SK-N-SH (cell line): ENCODE results near the gene MLST8. TPM values are rescaled to one million over a fixed set of nuclear protein-coding genes. Genes with fewer than 3 reads are reported as not detected.

Experiments used
- CTCF ChIA-PET: fragments of 300-600, 350-600 bp; formaldehyde crosslinking; extraction: SDS; loops from one replicate; lab custom pipeline; 2021; lab: Yijun Ruan, JAX
- POLR2A ChIA-PET: fragments of 350-600 bp; sonication (Branson Sonifier 250); formaldehyde crosslinking; extraction: SDS; loops from one replicate; lab custom pipeline; 2020; ENCODE audit warnings: antibody characterized with exemption, inconsistent platforms; lab: Yijun Ruan, JAX
- DNase-seq: peaks from one replicate; pipeline ENCODE4 v3.0.0; 2012
- H2AFZ ChIP-seq: fragments of 200-600 bp; sonication (generic); 2 replicates; pipeline ENCODE4 v1.8.1; 2016; ENCODE audit warnings: antibody characterized with exemption, mild to moderate bottlenecking, low read depth
- H3F3A ChIP-seq: fragments of 200-600 bp; sonication (generic); replicated peaks from 2 replicates; pipeline ENCODE3; 2016; ENCODE audit warnings: antibody characterized with exemption, mild to moderate bottlenecking; ENCODE audit not compliant: insufficient read depth
- H3K27ac ChIP-seq, 2 experiments: fragments of 200-500 bp in 1 of 2; fragments of 200-600 bp in 1 of 2; sonication (Bioruptor generic) in 1 of 2; sonication (generic), shearing (Covaris generic) in 1 of 2; 2 replicates each; pipeline versions ENCODE4 v1.5.1 to v1.6.1; 2014 to 2016; ENCODE audit warnings: low read depth in 2 of 2, inconsistent platforms in 1 of 2, low read length in 1 of 2, mild to moderate bottlenecking in 1 of 2, mixed read lengths in 1 of 2
- H3K27me3 ChIP-seq: fragments of 200-600 bp; sonication (generic), shearing (Covaris generic); 2 replicates; pipeline ENCODE4 v1.6.1; 2016; ENCODE audit warnings: mixed run types; ENCODE audit not compliant: insufficient read depth
- H3K36me3 ChIP-seq, 2 experiments: fragments of 200-500 bp in 1 of 2; fragments of 200-600 bp in 1 of 2; sonication (Bioruptor generic) in 1 of 2; sonication (generic) in 1 of 2; replicated peaks in 1 of 2; 2 replicates each; pipeline versions ENCODE3 to v1.5.1; 2014 to 2016; ENCODE audit warnings: low read length in 1 of 2, mild to moderate bottlenecking in 1 of 2; ENCODE audit not compliant: insufficient read depth in 2 of 2, control insufficient read depth in 1 of 2
- H3K4me1 ChIP-seq, 2 experiments: fragments of 200-500 bp in 1 of 2; fragments of 200-600 bp in 1 of 2; sonication (Bioruptor generic) in 1 of 2; sonication (generic), shearing (Covaris generic) in 1 of 2; 2 replicates each; pipeline versions ENCODE4 v1.5.1 to v1.6.1; 2014 to 2016; ENCODE audit warnings: low read depth in 1 of 2, low read length in 1 of 2, mixed run types in 1 of 2; ENCODE audit not compliant: insufficient read depth in 2 of 2, control insufficient read depth in 1 of 2
- H3K4me2 ChIP-seq: fragments of 200-600 bp; sonication (generic), shearing (Covaris generic); 2 replicates; pipeline ENCODE4 v1.6.1; 2017; ENCODE audit warnings: mixed run types
- H3K4me3 ChIP-seq, 2 experiments: fragments of 200-500 bp in 1 of 2; fragments of 200-600 bp in 1 of 2; sonication (Bioruptor generic) in 1 of 2; sonication (generic), shearing (Covaris generic) in 1 of 2; 2 replicates each; pipeline versions ENCODE4 v1.5.1 to v1.8.1; 2014 to 2016; ENCODE audit warnings: low read depth in 2 of 2, inconsistent platforms in 1 of 2, low read length in 1 of 2, mild to moderate bottlenecking in 1 of 2, mixed read lengths in 1 of 2, moderate library complexity in 1 of 2
- H3K79me2 ChIP-seq: fragments of 200-600 bp; sonication (generic); 2 replicates; pipeline ENCODE4 v1.8.1; 2017; ENCODE audit warnings: mild to moderate bottlenecking; ENCODE audit not compliant: insufficient read depth
- H3K9ac ChIP-seq: fragments of 200-600 bp; sonication (generic); 2 replicates; pipeline ENCODE4 v1.6.1; 2017; ENCODE audit warnings: mixed run types
- H3K9me2 ChIP-seq: fragments of 200-600 bp; sonication (generic); 2 replicates; pipeline ENCODE4 v1.6.1; 2017; ENCODE audit warnings: mixed run types
- H3K9me3 ChIP-seq: fragments of 200-600 bp; sonication (generic); 2 replicates; pipeline ENCODE4 v1.6.1; 2017; ENCODE audit warnings: mixed run types, mild to moderate bottlenecking, moderate library complexity
- H4K20me1 ChIP-seq: fragments of 200-600 bp; sonication (generic); 2 replicates; pipeline ENCODE4 v1.6.1; 2017; ENCODE audit warnings: mild to moderate bottlenecking, mixed run types; ENCODE audit not compliant: insufficient read depth
- ELF1 ChIP-seq: IDR thresholded peaks from 2 replicates; pipeline ENCODE4 v1.4.0; 2012
- GABPA ChIP-seq: IDR thresholded peaks from 2 replicates; pipeline ENCODE4 v1.4.0; 2012; ENCODE audit warnings: low read depth, mild to moderate bottlenecking
- GATA2 ChIP-seq: sonication (generic); formaldehyde crosslinking; IDR thresholded peaks from 2 replicates; pipeline ENCODE4 v1.5.0; 2020; ENCODE audit warnings: mild to moderate bottlenecking, missing genetic modification reagents
- JUND ChIP-seq: IDR thresholded peaks from 2 replicates; pipeline ENCODE4 v1.4.0; 2012
- MEF2A ChIP-seq: IDR thresholded peaks from 2 replicates; pipeline ENCODE4 v1.4.0; 2012; ENCODE audit warnings: low read depth, borderline replicate concordance
- NRF1 ChIP-seq: IDR thresholded peaks from 2 replicates; pipeline ENCODE4 v1.6.1; 2012; ENCODE audit warnings: low read depth, mild to moderate bottlenecking, low read length
- POLR2AphosphoS5 ChIP-seq: IDR thresholded peaks from 2 replicates; pipeline ENCODE4 v1.6.1; 2012; ENCODE audit warnings: low read depth, low read length
- REST ChIP-seq: IDR thresholded peaks from 2 replicates; pipeline ENCODE4 v1.6.1; 2012; ENCODE audit warnings: mild to moderate bottlenecking, low read depth, low read length, moderate library complexity
- RFX5 ChIP-seq: IDR thresholded peaks from 2 replicates; pipeline ENCODE4 v1.6.1; 2012; ENCODE audit warnings: mild to moderate bottlenecking, improper control_type of control experiment, low read length
- SMC3 ChIP-seq: IDR thresholded peaks from 2 replicates; pipeline ENCODE4 v1.6.1; 2012; ENCODE audit warnings: low read depth, low read length, improper control_type of control experiment
- WGBS: methylation state at CpG from one replicate; pipeline ENCODE4 v1.1.6; 2017; ENCODE audit warnings: low lambda C conversion rate; 5-methylcytosine and 5-hydroxymethylcytosine counted together
- polyA plus RNA-seq, 3 experiments: library from polyadenylated mRNA; depleted of rRNA; stranded (reverse); fragments of >200 nt; gene quantifications; 2 replicates each; pipeline ENCODE4 v1.2.3, GENCODE V29; 2012

The MLST8 gene
- polyA plus RNA-seq, 1 of the 3 experiments (the other 2 are of a cell fraction): 85.4 TPM

GRCh38 chr16:2210009-2210332, 4.7 kb downstream of the MLST8 start:
- H3K4me1 ChIP-seq: peaks cover 11 to 36% of the 10 kb centered on the region in 2 experiments; a peak in 2 of 4 replicates
- no peaks in the 10 kb centered on the region for H3K9me3 ChIP-seq
- CTCF ChIA-PET: interaction anchor here (2.0 kb wide), 1 partner anchor 15 kb away, joined by 9 read pairs; no protein-coding TSS in a partner anchor
- no peaks in the 10 kb centered on the region for H3K9me2 ChIP-seq
- TF ChIP-seq GATA2 (CRISPR knock-in tag) (no peak), ELF1 (no peak), NRF1 (no peak), REST (no peak), SMC3 (no peak), MEF2A (no peak), JUND (no peak), RFX5 (no peak), POLR2AphosphoS5 (no peak), GABPA (no peak)
- H3K79me2 ChIP-seq: peaks cover 34% of the 10 kb centered on the region
- no peak overlapping the region for H3K4me2 ChIP-seq
- H4K20me1 ChIP-seq: peaks cover 11% of the 10 kb centered on the region; the same call in 1 of the 2 replicates
- no peak overlapping the region for H3K9ac ChIP-seq
- no peak overlapping the region for H2AFZ ChIP-seq
- H3F3A ChIP-seq: peaks cover 4% of the 10 kb centered on the region
- peaks cover 0 to 36% of the 10 kb centered on the region in 2 experiments for H3K36me3 ChIP-seq
- 93% methylated on average over 10 of the region's 17 CpGs for WGBS
- DNase-seq: no peak
- POLR2A ChIA-PET: interaction anchor here (0.6 kb wide), 1 partner anchor 12 kb away, joined by 8 read pairs; no protein-coding TSS in a partner anchor
- no peak overlapping the region for H3K4me3 ChIP-seq
- H3K27me3 ChIP-seq: no peaks in the 10 kb centered on the region
- H3K27ac ChIP-seq: no peak overlapping the region

GRCh38 chr16:2210386-2211365, 5.4 kb downstream of the MLST8 start, which contains the start of gene BRICD5:
BRICD5 (minus strand) TSS chr16:2210863; CDS start chr16:2210833, 30 bp downstream.
- ChIA-PET POLR2A (interaction anchor here (0.6 kb wide), 1 partner anchor 12 kb away, joined by 8 read pairs; no protein-coding TSS in a partner anchor), CTCF (interaction anchor here (0.8 to 2.0 kb wide), 2 partner anchors 16 to 40 kb away, joined by 4 to 9 read pairs; partner anchors contain the start of gene ECI1)
- Histone ChIP-seq H3K4me2 (no peak within 1 kb of the TSS), H3K79me2 (peaks cover 33% of the 10 kb centered on the region), H3K4me3 (no peak within 1 kb of the TSS), H3K9me3 (no peaks in the 10 kb centered on the region), H3K9me2 (no peaks in the 10 kb centered on the region), H3K27ac (no peak within 1 kb of the TSS; a peak in 1 of 4 replicates), H3K36me3 (peaks cover 0 to 36% of the 10 kb centered on the region in 2 experiments), H3K27me3 (no peaks in the 10 kb centered on the region), H3K9ac (no peak within 1 kb of the TSS), H3K4me1 (peaks cover 11 to 36% of the 10 kb centered on the region in 2 experiments; a peak in 2 of 4 replicates), H3F3A (peaks cover 4% of the 10 kb centered on the region), H2AFZ (no peak within 1 kb of the TSS), H4K20me1 (peaks cover 11% of the 10 kb centered on the region; the same call in 1 of the 2 replicates)
- TF ChIP-seq POLR2AphosphoS5: 0 out of 2 replicates have a peak, but pooled peaks have one; percentile 14
- no peak for TF ChIP-seq SMC3
- 87% methylated on average over 13 of the region's 24 CpGs for WGBS
- no peak for DNase-seq
